ENCODE data around the gene BRF1.

GRCh38 chr14:105247026-105247425, 53.8 kb downstream of the BRF1 start:
- TF ChIP-seq CTCF (IDR thresholded peaks at IDR 0.05) = no peak
- no peak for TF ChIP-seq POLR2A (IDR thresholded peaks at IDR 0.05)
- no peak for TF ChIP-seq EP300 (IDR thresholded peaks at IDR 0.05)

Data from ovary (tissue), 3 donors.